Measurements from ENCODE around the gene BOC. TPM values are rescaled to one million over a fixed set of nuclear protein-coding genes. Genes with fewer than 3 reads are reported as not detected.

The BOC gene
- total RNA-seq, 1 donor from 2014 or later: 20.2 TPM

- Histone ChIP-seq H3K27ac (ENCODE audit: low read depth, low read length) (no peak overlapping the region), H3K36me3 (ENCODE audit: insufficient read depth, low read length) (no peaks in the 10 kb centered on the region), H3K4me2 (ENCODE audit: low read length) (no peak overlapping the region), H3K4me3 (ENCODE audit: insufficient read depth, low read depth, low read length) (no peak overlapping the region), H3K27me3 (ENCODE audit: insufficient read depth, low read length) (no peaks in the 10 kb centered on the region), H2AFZ (ENCODE audit: low read depth, low read length) (no peak overlapping the region), H3K79me2 (ENCODE audit: insufficient read depth, low read length) (no peaks in the 10 kb centered on the region), H3K9me3 (ENCODE audit: insufficient read depth, low read depth, low read length) (peaks cover 3% of the 10 kb centered on the region), H3K4me1 (ENCODE audit: insufficient read depth, low read length) (no peaks in the 10 kb centered on the region), H4K20me1 (ENCODE audit: insufficient read depth, low read length) (no peaks in the 10 kb centered on the region), H3K9ac (ENCODE audit: low read length) (no peak overlapping the region)
- H3K27ac Mint-ChIP-seq (ENCODE audit: unreplicated experiment): no peak overlapping the region
- no peaks in the 10 kb centered on the region for H3K27me3 Mint-ChIP-seq (ENCODE audit: low read depth, unreplicated experiment)
- no peak for DNase-seq (ENCODE audit: low read depth)
- H3K4me3 Mint-ChIP-seq (ENCODE audit: unreplicated experiment): no peak overlapping the region
- H3K36me3 Mint-ChIP-seq (ENCODE audit: low read depth, unreplicated experiment): peaks cover 25% of the 10 kb centered on the region
- no peak for TF ChIP-seq EZH2 (IDR thresholded peaks at IDR 0.05; ENCODE audit: insufficient read depth, low read length)
- no peak for TF ChIP-seq CTCF (IDR thresholded peaks at IDR 0.05; ENCODE audit: insufficient read depth, low read depth, low read length)
- peaks cover 19% of the 10 kb centered on the region for H3K9me3 Mint-ChIP-seq (ENCODE audit: unreplicated experiment)
- no peak for FAIRE-seq
- H3K4me1 Mint-ChIP-seq (ENCODE audit: low read depth, unreplicated experiment): peaks cover 2% of the 10 kb centered on the region
Observed at GRCh38 chr3:113310960-113311359, 99.6 kb downstream of the BOC start.

GRCh38 chr3:113312416-113312815 is 101.1 kb downstream of the BOC start:
- no peak overlapping the region for H2AFZ ChIP-seq (ENCODE audit: low read depth, low read length)
- H3K4me2 ChIP-seq (ENCODE audit: low read length): no peak overlapping the region
- H3K79me2 ChIP-seq (ENCODE audit: insufficient read depth, low read length): no peaks in the 10 kb centered on the region
- no peaks in the 10 kb centered on the region for H4K20me1 ChIP-seq (ENCODE audit: insufficient read depth, low read length)
- H3K9ac ChIP-seq (ENCODE audit: low read length): no peak overlapping the region
- Mint-ChIP-seq H3K9me3 (ENCODE audit: unreplicated experiment) (peaks cover 19% of the 10 kb centered on the region), H3K27ac (ENCODE audit: unreplicated experiment) (no peak overlapping the region), H3K36me3 (ENCODE audit: low read depth, unreplicated experiment) (peaks cover 35% of the 10 kb centered on the region), H3K27me3 (ENCODE audit: low read depth, unreplicated experiment) (no peaks in the 10 kb centered on the region), H3K4me3 (ENCODE audit: unreplicated experiment) (no peak overlapping the region), H3K4me1 (ENCODE audit: low read depth, unreplicated experiment) (peaks cover 2% of the 10 kb centered on the region)
- FAIRE-seq (no peak), DNase-seq (ENCODE audit: low read depth) (no peak)
- no peak overlapping the region for H3K27ac ChIP-seq (ENCODE audit: low read depth, low read length)
- H3K4me3 ChIP-seq (ENCODE audit: insufficient read depth, low read depth, low read length): no peak overlapping the region
- no peaks in the 10 kb centered on the region for H3K36me3 ChIP-seq (ENCODE audit: insufficient read depth, low read length)
- H3K9me3 ChIP-seq (ENCODE audit: insufficient read depth, low read depth, low read length): peaks cover 3% of the 10 kb centered on the region
- TF ChIP-seq EZH2 (IDR thresholded peaks at IDR 0.05; ENCODE audit: insufficient read depth, low read length) (no peak), CTCF (IDR thresholded peaks at IDR 0.05; ENCODE audit: insufficient read depth, low read depth, low read length) (no peak)
- H3K4me1 ChIP-seq (ENCODE audit: insufficient read depth, low read length): no peaks in the 10 kb centered on the region
- H3K27me3 ChIP-seq (ENCODE audit: insufficient read depth, low read length): no peaks in the 10 kb centered on the region

GRCh38 chr3:113314923-113315322 is 103.6 kb downstream of the BOC start:
- no peak for TF ChIP-seq EZH2 (IDR thresholded peaks at IDR 0.05; ENCODE audit: insufficient read depth, low read length)
- no peak for TF ChIP-seq CTCF (IDR thresholded peaks at IDR 0.05; ENCODE audit: insufficient read depth, low read depth, low read length)
- H3K4me2 ChIP-seq (ENCODE audit: low read length): no peak overlapping the region
- no peaks in the 10 kb centered on the region for H3K36me3 ChIP-seq (ENCODE audit: insufficient read depth, low read length)
- Mint-ChIP-seq H3K4me1 (ENCODE audit: low read depth, unreplicated experiment) (peaks cover 2% of the 10 kb centered on the region), H3K27me3 (ENCODE audit: low read depth, unreplicated experiment) (no peaks in the 10 kb centered on the region), H3K9me3 (ENCODE audit: unreplicated experiment) (peaks cover 19% of the 10 kb centered on the region), H3K27ac (ENCODE audit: unreplicated experiment) (no peak overlapping the region), H3K4me3 (ENCODE audit: unreplicated experiment) (no peak overlapping the region), H3K36me3 (ENCODE audit: low read depth, unreplicated experiment) (peaks cover 42% of the 10 kb centered on the region)
- no peak overlapping the region for H2AFZ ChIP-seq (ENCODE audit: low read depth, low read length)
- H3K79me2 ChIP-seq (ENCODE audit: insufficient read depth, low read length): no peaks in the 10 kb centered on the region
- no peak overlapping the region for H3K27ac ChIP-seq (ENCODE audit: low read depth, low read length)
- no peak overlapping the region for H3K9ac ChIP-seq (ENCODE audit: low read length)
- no peaks in the 10 kb centered on the region for H3K4me1 ChIP-seq (ENCODE audit: insufficient read depth, low read length)
- H4K20me1 ChIP-seq (ENCODE audit: insufficient read depth, low read length): no peaks in the 10 kb centered on the region
- no peak overlapping the region for H3K4me3 ChIP-seq (ENCODE audit: insufficient read depth, low read depth, low read length)
- DNase-seq (ENCODE audit: low read depth) (no peak), FAIRE-seq (no peak)
- H3K9me3 ChIP-seq (ENCODE audit: insufficient read depth, low read depth, low read length): peaks cover 3% of the 10 kb centered on the region
- H3K27me3 ChIP-seq (ENCODE audit: insufficient read depth, low read length): no peaks in the 10 kb centered on the region
